H1 (cell line): ENCODE results near the gene COQ8B. TPM values are rescaled to one million over a fixed set of nuclear protein-coding genes. Genes with fewer than 3 reads are reported as not detected.

Experiments used
- CTCF ChIA-PET: fragments of 300-600 bp; sonication (Branson Sonifier 250); formaldehyde crosslinking; loops from one replicate; lab custom pipeline; 2021; ENCODE audit not compliant: partially characterized antibody; lab: Charles Lee
- POLR2A ChIA-PET: fragments of 300-600 bp; sonication (Branson Sonifier 250); formaldehyde crosslinking; loops from one replicate; lab custom pipeline; 2021; ENCODE audit warnings: inconsistent platforms; ENCODE audit not compliant: partially characterized antibody; lab: Charles Lee
- DNase-seq, 2 experiments: peaks; one replicate each; pipeline versions ENCODE4 v3.0.0 to v3.0.0-alpha.2; 2010 to 2022; ENCODE audit warnings: low spot score in 2 of 2, low read depth in 1 of 2, mixed read lengths in 1 of 2
- FAIRE-seq: peaks from 2 replicates; lab custom pipeline; 2011; peaks lifted over from hg19 to GRCh38; lab: Jason Lieb, UNC
- H2AFZ ChIP-seq: 2 replicates; pipeline ENCODE4 v1.8.1; 2012; ENCODE audit warnings: low read length, inconsistent platforms
- H2AK5ac ChIP-seq: 2 replicates; pipeline ENCODE4 v1.6.1; 2013; ENCODE audit warnings: low read depth, low read length
- H2BK120ac ChIP-seq: replicated peaks from 2 replicates; pipeline ENCODE3; 2013; ENCODE audit warnings: low read depth, low read length, inconsistent platforms
- H2BK12ac ChIP-seq: 2 replicates; pipeline ENCODE4 v1.6.1; 2013; ENCODE audit warnings: low read depth, low read length
- H2BK15ac ChIP-seq: 2 replicates; pipeline ENCODE4 v1.6.1; 2013; ENCODE audit warnings: low read length
- H2BK20ac ChIP-seq: 2 replicates; pipeline ENCODE4 v1.6.1; 2013; ENCODE audit warnings: low read length
- H2BK5ac ChIP-seq: 2 replicates; pipeline ENCODE4 v1.6.1; 2013; ENCODE audit warnings: low read depth, low read length
- H3K14ac ChIP-seq: 2 replicates; pipeline ENCODE4 v1.6.1; 2013; ENCODE audit warnings: inconsistent platforms; ENCODE audit not compliant: insufficient read length
- H3K18ac ChIP-seq: 2 replicates; pipeline ENCODE4 v1.6.1; 2013; ENCODE audit warnings: low read length; ENCODE audit errors: extremely low read depth
- H3K23ac ChIP-seq: 2 replicates; pipeline ENCODE4 v1.6.1; 2013; ENCODE audit warnings: inconsistent platforms; ENCODE audit not compliant: insufficient read length
- H3K23me2 ChIP-seq: 2 replicates; pipeline ENCODE4 v1.6.1; 2013; ENCODE audit warnings: low read depth, low read length
- H3K27ac ChIP-seq: 2 replicates; pipeline ENCODE4 v1.6.1; 2011; ENCODE audit warnings: low read depth, low read length, inconsistent platforms
- H3K27me3 ChIP-seq, 4 experiments: replicated peaks in 1 of 4; 1 replicate in 1 of 4; 2 replicates in 3 of 4; pipeline versions ENCODE4 v1.6.1 to v1.8.1; 2011 to 2013; ENCODE audit warnings: low read length in 3 of 4, mild to moderate bottlenecking in 3 of 4, inconsistent platforms in 2 of 4, mixed read lengths in 2 of 4, moderate library complexity in 1 of 4; ENCODE audit not compliant: control insufficient read depth in 3 of 4, insufficient read depth in 3 of 4; ENCODE audit errors: extremely low read depth in 1 of 4
- H3K36me3 ChIP-seq, 4 experiments: 2 replicates each; pipeline versions ENCODE4 v1.6.1 to v1.8.1; 2011 to 2013; ENCODE audit warnings: mild to moderate bottlenecking in 4 of 4, low read length in 3 of 4, moderate library complexity in 2 of 4, control low read depth in 1 of 4, inconsistent platforms in 1 of 4; ENCODE audit not compliant: insufficient read depth in 4 of 4, control insufficient read depth in 2 of 4
- H3K4ac ChIP-seq: replicated peaks from 2 replicates; pipeline ENCODE3; 2013; ENCODE audit warnings: low read length, low read depth, mixed read lengths, inconsistent platforms; ENCODE audit not compliant: insufficient read length
- H3K4me1 ChIP-seq, 4 experiments: replicated peaks in 1 of 4; 1 replicate in 1 of 4; 2 replicates in 3 of 4; pipeline versions ENCODE4 v1.6.1 to v1.8.1; 2011 to 2013; ENCODE audit warnings: low read length in 3 of 4, inconsistent platforms in 2 of 4, mixed read lengths in 1 of 4; ENCODE audit not compliant: insufficient read depth in 4 of 4, control insufficient read depth in 3 of 4
- H3K4me2 ChIP-seq, 2 experiments: 2 replicates each; pipeline versions ENCODE4 v1.6.1 to v1.8.1; 2011 to 2013; ENCODE audit warnings: low read depth in 2 of 2, low read length in 2 of 2, control low read depth in 1 of 2, inconsistent platforms in 1 of 2, mild to moderate bottlenecking in 1 of 2; ENCODE audit not compliant: insufficient read depth in 1 of 2
- H3K4me3 ChIP-seq, 4 experiments: fragments of 200-600, 300-600 bp in 1 of 4; sonication (generic), shearing (Covaris generic), sonication (Bioruptor Twin) in 1 of 4; 2 replicates each; pipeline versions ENCODE4 v1.5.1 to v1.8.1; 2011 to 2016; ENCODE audit warnings: low read length in 4 of 4, low read depth in 3 of 4, control low read depth in 2 of 4, inconsistent platforms in 2 of 4, mild to moderate bottlenecking in 2 of 4, mixed read lengths in 1 of 4, moderate library complexity in 1 of 4; ENCODE audit not compliant: insufficient read depth in 2 of 4; ENCODE audit errors: extremely low read depth in 1 of 4
- H3K56ac ChIP-seq: replicated peaks from 2 replicates; pipeline ENCODE3; 2013; ENCODE audit warnings: low read depth, mild to moderate bottlenecking, mixed read lengths, low read length, inconsistent platforms; ENCODE audit not compliant: insufficient read length
- H3K79me1 ChIP-seq: 2 replicates; pipeline ENCODE4 v1.6.1; 2013; ENCODE audit warnings: low read depth, low read length, control low read depth
- H3K79me2 ChIP-seq, 2 experiments: 2 replicates each; pipeline versions ENCODE4 v1.6.1 to v1.8.1; 2012 to 2013; ENCODE audit warnings: low read length in 2 of 2, mild to moderate bottlenecking in 2 of 2, inconsistent platforms in 1 of 2; ENCODE audit not compliant: insufficient read depth in 2 of 2, control insufficient read depth in 1 of 2
- H3K9ac ChIP-seq, 4 experiments: replicated peaks in 1 of 4; 1 replicate in 1 of 4; 2 replicates in 3 of 4; pipeline versions ENCODE4 v1.6.1 to v1.8.1; 2011 to 2013; ENCODE audit warnings: low read depth in 3 of 4, low read length in 3 of 4, control low read depth in 2 of 4, mild to moderate bottlenecking in 2 of 4, moderate library complexity in 2 of 4, inconsistent platforms in 1 of 4; ENCODE audit errors: extremely low read depth in 1 of 4
- H3K9me3 ChIP-seq, 2 experiments: 2 replicates each; pipeline versions ENCODE4 v1.6.1 to v1.8.1; 2012 to 2013; ENCODE audit warnings: mild to moderate bottlenecking in 2 of 2, moderate library complexity in 2 of 2, control low read depth in 1 of 2, inconsistent platforms in 1 of 2, low read depth in 1 of 2, low read length in 1 of 2, mixed read lengths in 1 of 2; ENCODE audit not compliant: insufficient read depth in 2 of 2
- H4K20me1 ChIP-seq, 2 experiments: replicated peaks in 1 of 2; 2 replicates each; pipeline versions ENCODE3 to v1.8.1; 2011 to 2013; ENCODE audit warnings: inconsistent platforms in 2 of 2, low read length in 2 of 2, mild to moderate bottlenecking in 1 of 2; ENCODE audit not compliant: insufficient read depth in 2 of 2, control insufficient read depth in 1 of 2
- H4K5ac ChIP-seq: 2 replicates; pipeline ENCODE4 v1.6.1; 2013; ENCODE audit warnings: low read length, low read depth, mixed read lengths, inconsistent platforms; ENCODE audit not compliant: insufficient read length
- H4K8ac ChIP-seq: 2 replicates; pipeline ENCODE4 v1.8.0; 2013; ENCODE audit warnings: mild to moderate bottlenecking, moderate library complexity, low read length, inconsistent platforms; ENCODE audit not compliant: insufficient read depth; ENCODE audit errors: extremely low read depth
- H4K91ac ChIP-seq: replicated peaks from 2 replicates; pipeline ENCODE3; 2013; ENCODE audit warnings: low read length, mixed read lengths, inconsistent platforms; ENCODE audit not compliant: insufficient read length
- CHD1 ChIP-seq: IDR thresholded peaks from 2 replicates; pipeline ENCODE4 v1.6.1; 2012; ENCODE audit warnings: low read depth, low read length, improper control_type of control experiment
- CHD2 ChIP-seq: IDR thresholded peaks from 2 replicates; pipeline ENCODE4 v1.6.1; 2012; ENCODE audit warnings: low read length, improper control_type of control experiment
- CTBP2 ChIP-seq: IDR thresholded peaks from 2 replicates; pipeline ENCODE4 v1.7.0; 2011; ENCODE audit warnings: borderline replicate concordance, mild to moderate bottlenecking, moderate library complexity, mixed read lengths, low read length; ENCODE audit not compliant: insufficient read depth, insufficient read length
- GTF2F1 ChIP-seq: IDR thresholded peaks from 2 replicates; pipeline ENCODE4 v1.6.1; 2012; ENCODE audit warnings: low read depth, low read length, improper control_type of control experiment, borderline replicate concordance
- HDAC2 ChIP-seq, 2 experiments: fragments of 300-600 bp in 1 of 2; sonication (generic) in 1 of 2; IDR thresholded peaks; 2 replicates each; pipeline ENCODE4 v1.6.1; 2011 to 2012; ENCODE audit warnings: low read depth in 2 of 2, low read length in 2 of 2, mild to moderate bottlenecking in 2 of 2, moderate library complexity in 2 of 2, borderline replicate concordance in 1 of 2, inconsistent platforms in 1 of 2
- KDM1A ChIP-seq: fragments of 200-600, 300-600 bp; sonication (generic); IDR thresholded peaks from 2 replicates; pipeline ENCODE4 v1.7.1; 2016; ENCODE audit warnings: mild to moderate bottlenecking, low read length, borderline replicate concordance
- KDM5A ChIP-seq: fragments of 200-600 bp; IDR thresholded peaks from 2 replicates; pipeline ENCODE4 v1.7.1; 2012; ENCODE audit warnings: mild to moderate bottlenecking, low read length, inconsistent platforms, mixed read lengths
- POLR2A ChIP-seq, 2 experiments: IDR thresholded peaks; 1 replicate in 1 of 2; 2 replicates in 1 of 2; pipeline ENCODE4 v1.6.1; 2011; ENCODE audit warnings: low read depth in 2 of 2, low read length in 2 of 2, mild to moderate bottlenecking in 2 of 2; ENCODE audit errors: control extremely low read depth in 1 of 2
- RBBP5 ChIP-seq: IDR thresholded peaks from 2 replicates; pipeline ENCODE4 v1.7.1; 2012; ENCODE audit warnings: low read depth, mild to moderate bottlenecking, inconsistent platforms, low read length, moderate library complexity, borderline replicate concordance
- SIRT6 ChIP-seq: IDR thresholded peaks from one replicate; pipeline ENCODE4 v1.7.1; 2012; ENCODE audit warnings: low read length, inconsistent platforms
- TAF1 ChIP-seq: IDR thresholded peaks from 2 replicates; pipeline ENCODE4 v1.6.1; 2011; ENCODE audit warnings: mild to moderate bottlenecking, low read depth, low read length
- TCF12 ChIP-seq: IDR thresholded peaks from 2 replicates; pipeline ENCODE4 v1.6.1; 2011; ENCODE audit warnings: low read depth, mild to moderate bottlenecking, low read length
- YY1 ChIP-seq: IDR thresholded peaks from 2 replicates; pipeline ENCODE4 v1.6.1; 2011; ENCODE audit warnings: low read depth, mild to moderate bottlenecking, low read length
- WGBS, 2 experiments: shearing (Covaris generic) in 1 of 2; methylation state at CpG; one replicate each; pipeline versions ENCODE4 v1.1.6 to v1.1.7; 2013 to 2015; ENCODE audit warnings: low lambda C conversion rate in 2 of 2, mixed read lengths in 2 of 2, inconsistent platforms in 1 of 2, low coverage in 1 of 2, missing lambda C conversion rate in 1 of 2; ENCODE audit not compliant: insufficient replicate concordance in 2 of 2, insufficient coverage in 1 of 2, insufficient read length in 1 of 2; ENCODE audit errors: extremely low coverage in 1 of 2, missing lambda C conversion rate in 1 of 2; 5-methylcytosine and 5-hydroxymethylcytosine counted together
- polyA plus RNA-seq, 7 experiments: library from polyadenylated mRNA; depleted of rRNA in 3 of 7; stranded (reverse) in 5 of 7; unstranded in 2 of 7; fragments of >200 nt in 5 of 7; fragments of 200-250 nt in 2 of 7; gene quantifications; 1 replicate in 5 of 7; 2 replicates in 1 of 7; 4 replicates in 1 of 7; pipeline versions ENCODE4 v1.2.1 to v1.2.3, GENCODE V29; 2011 to 2013; ENCODE audit warnings: missing spikeins in 2 of 7, mixed read lengths in 2 of 7
- total RNA-seq: library from RNA; stranded (reverse); fragmentation: NEBNext Ultra II Directional; extraction: Animal tissue kit (Norgen Biotek cat#: 25700); gene quantifications from 2 replicates; pipeline ENCODE4 v1.2.1, GENCODE V29; 2021
- TF ChIP-seq, protein P1 (sequence below): IDR thresholded peaks from 2 replicates; pipeline ENCODE4 v1.6.1; 2012; ENCODE audit warnings: inconsistent platforms

The COQ8B gene
- total and polyA plus RNA-seq, 2 of the 8 experiments (the other 6 are each of a cell fraction or from before 2014, with no cell fraction given) = 41.7 to 46.1 TPM

GRCh38 chr19:40684280-40684679 lies 32.4 kb downstream of the COQ8B start:
- Histone ChIP-seq H2BK20ac (no peak overlapping the region), H4K91ac (no peak overlapping the region), H4K20me1 (peaks cover 6 to 23% of the 10 kb centered on the region in 2 experiments), H3K36me3 (peaks cover 4 to 36% (median 14%) of the 10 kb centered on the region in 4 experiments), H2AFZ (no peak overlapping the region), H3K4me3 (no peak overlapping the region), H3K9ac (no peak overlapping the region), H2BK120ac (no peak overlapping the region), H3K4me1 (peaks cover 0 to 5% (median under 1%) of the 10 kb centered on the region in 4 experiments; a peak in 5 of 7 replicates), H4K5ac (no peak overlapping the region), H3K79me2 (peaks cover 0 to 15% of the 10 kb centered on the region in 2 experiments; a peak in 3 of 4 replicates), H3K4ac (no peak overlapping the region), H2AK5ac (no peak overlapping the region), H3K23ac (no peak overlapping the region), H2BK5ac (no peak overlapping the region), H3K9me3 (no peaks in the 10 kb centered on the region), H4K8ac (0 out of 2 replicates have a peak overlapping the region, but pooled peaks have one; percentile 3), H3K27me3 (no peaks in the 10 kb centered on the region), H3K27ac (no peak overlapping the region), H3K18ac (no peak overlapping the region), H3K14ac (no peak overlapping the region), H3K23me2 (peaks cover 6% of the 10 kb centered on the region), H3K56ac (no peak overlapping the region), H2BK15ac (no peak overlapping the region), H3K4me2 (no peak overlapping the region), H2BK12ac (no peak overlapping the region), H3K79me1 (peaks cover 12% of the 10 kb centered on the region)
- WGBS, 2 experiments = 90% methylated on average over 8 of the region's 32 CpGs; no CpG with 5 or more reads in 1 of the 2 experiments
- no peak for DNase-seq
- no peak for FAIRE-seq
- CTCF ChIA-PET = interaction anchor here (0.9 kb wide), 1 partner anchor 10 kb away, joined by 4 read pairs; no protein-coding TSS in a partner anchor
- POLR2A ChIA-PET = interaction anchor here (0.6 to 1.0 kb wide), 3 partner anchors 15 to 66 kb away, joined by 3 to 4 read pairs (median 3); partner anchors contain the start of gene ACTMAP
- TF ChIP-seq RBBP5 (no peak), CHD1 (no peak), SIRT6 (no peak), CHD2 (no peak), HDAC2 (IDR thresholded peaks at IDR 0.05; ENCODE audit: borderline replicate concordance in 1 of 2, low read depth in 2 of 2, low read length in 2 of 2) (no peak), KDM5A (no peak), TCF12 (no peak), TAF1 (no peak), POLR2A (IDR thresholded peaks at IDR 0.05; ENCODE audit: control extremely low read depth in 1 of 2, low read depth in 2 of 2, low read length in 2 of 2) (no peak), CTBP2 (no peak), YY1 (no peak), KDM1A (no peak), GTF2F1 (no peak)
- TF ChIP-seq, protein P1, sequence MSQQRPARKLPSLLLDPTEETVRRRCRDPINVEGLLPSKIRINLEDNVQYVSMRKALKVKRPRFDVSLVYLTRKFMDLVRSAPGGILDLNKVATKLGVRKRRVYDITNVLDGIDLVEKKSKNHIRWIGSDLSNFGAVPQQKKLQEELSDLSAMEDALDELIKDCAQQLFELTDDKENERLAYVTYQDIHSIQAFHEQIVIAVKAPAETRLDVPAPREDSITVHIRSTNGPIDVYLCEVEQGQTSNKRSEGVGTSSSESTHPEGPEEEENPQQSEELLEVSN = no peak
